Endothelial cell of umbilical vein (primary cell): ENCODE data around the gene CCDC180. TPM values are rescaled to one million over a fixed set of nuclear protein-coding genes. Genes with fewer than 3 reads are reported as not detected.

Source experiments
- BruUV-seq: library from RNA; stranded (reverse); fragments of 400-500 nt; replicated peaks from 2 replicates; lab custom pipeline; 2021; lab: Mats Ljungman, UMichigan
- CTCF ChIA-PET: fragments of 300-600, 350-600 bp; sonication (Branson Sonifier 250); formaldehyde crosslinking; loops from one replicate; lab custom pipeline; 2021; ENCODE audit warnings: antibody characterized with exemption, inconsistent platforms; lab: Charles Lee
- POLR2A ChIA-PET: fragments of 300-600, 350-600 bp; sonication (Branson Sonifier 250); formaldehyde crosslinking; loops from one replicate; lab custom pipeline; 2021; ENCODE audit warnings: antibody characterized with exemption, inconsistent platforms; lab: Charles Lee
- DNase-seq: peaks from one replicate; pipeline ENCODE4 v3.0.0-alpha.2; 2011; ENCODE audit warnings: low read depth, low spot score
- FAIRE-seq: peaks from 2 replicates; lab custom pipeline; 2011; peaks lifted over from hg19 to GRCh38; lab: Jason Lieb, UNC
- H2AFZ ChIP-seq: 2 replicates; pipeline ENCODE4 v1.6.0; 2012; ENCODE audit warnings: low read depth, low read length, control low read depth, inconsistent platforms
- H3K27ac ChIP-seq: 2 replicates; pipeline ENCODE4 v1.5.1; 2011; ENCODE audit warnings: low read depth, mild to moderate bottlenecking, control low read depth, low read length, moderate library complexity; ENCODE audit not compliant: insufficient read depth
- H3K27me3 ChIP-seq, 2 experiments: 2 replicates each; pipeline versions ENCODE4 v1.6.0 to v1.6.1; 2011; ENCODE audit warnings: low read length in 2 of 2, mixed read lengths in 1 of 2; ENCODE audit not compliant: control insufficient read depth in 2 of 2, insufficient read depth in 2 of 2
- H3K36me3 ChIP-seq, 2 experiments: 2 replicates in 1 of 2; 3 replicates in 1 of 2; pipeline ENCODE4 v1.5.1; 2011; ENCODE audit warnings: low read length in 2 of 2, mild to moderate bottlenecking in 1 of 2, moderate library complexity in 1 of 2; ENCODE audit not compliant: control insufficient read depth in 2 of 2, insufficient read depth in 2 of 2; ENCODE audit errors: extremely low read depth in 1 of 2
- H3K4me1 ChIP-seq: 3 replicates; pipeline ENCODE4 v1.5.1; 2011; ENCODE audit warnings: mild to moderate bottlenecking, low read length; ENCODE audit not compliant: control insufficient read depth, insufficient read depth; ENCODE audit errors: extremely low read depth
- H3K4me2 ChIP-seq: 2 replicates; pipeline ENCODE4 v1.6.1; 2011; ENCODE audit warnings: low read length, control low read depth, mixed read lengths; ENCODE audit not compliant: insufficient read depth
- H3K4me3 ChIP-seq, 3 experiments: fragments of 200-600 bp in 1 of 3; sonication (generic), shearing (Covaris generic) in 1 of 3; replicated peaks in 1 of 3; 2 replicates each; pipeline ENCODE4 v1.5.1; 2011 to 2016; ENCODE audit warnings: control low read depth in 3 of 3, low read length in 3 of 3, mild to moderate bottlenecking in 2 of 3, inconsistent platforms in 1 of 3, low read depth in 1 of 3, moderate library complexity in 1 of 3; ENCODE audit not compliant: insufficient read depth in 1 of 3
- H3K79me2 ChIP-seq: 2 replicates; pipeline ENCODE4 v1.6.0; 2012; ENCODE audit warnings: low read length, inconsistent platforms; ENCODE audit not compliant: control insufficient read depth, insufficient read depth
- H3K9ac ChIP-seq: replicated peaks from 2 replicates; pipeline ENCODE3; 2011; ENCODE audit warnings: low read length, control low read depth; ENCODE audit not compliant: insufficient read depth; ENCODE audit errors: extremely low read depth
- H3K9me1 ChIP-seq: replicated peaks from 3 replicates; pipeline ENCODE4 v1.6.0; 2011; ENCODE audit warnings: mild to moderate bottlenecking, low read length; ENCODE audit not compliant: control insufficient read depth, insufficient read depth; ENCODE audit errors: extremely low read depth
- H3K9me3 ChIP-seq: replicated peaks from 2 replicates; pipeline ENCODE4 v1.5.1; 2012; ENCODE audit warnings: low read length, inconsistent platforms; ENCODE audit not compliant: control insufficient read depth, insufficient read depth
- H4K20me1 ChIP-seq: replicated peaks from 2 replicates; pipeline ENCODE3; 2011; ENCODE audit warnings: mild to moderate bottlenecking, low read length; ENCODE audit not compliant: control insufficient read depth, insufficient read depth; ENCODE audit errors: extremely low read depth
- EZH2 ChIP-seq: IDR thresholded peaks from 2 replicates; pipeline ENCODE4 v1.6.1; 2012; ENCODE audit warnings: borderline replicate concordance, low read depth, mild to moderate bottlenecking, moderate library complexity, low read length, inconsistent platforms; ENCODE audit not compliant: severe bottlenecking
- GATA2 ChIP-seq: IDR thresholded peaks from 2 replicates; pipeline ENCODE4 v1.7.0; 2011; ENCODE audit warnings: low read depth, mild to moderate bottlenecking, moderate library complexity, mixed read lengths, low read length; ENCODE audit not compliant: insufficient read length, insufficient read depth
- JUN ChIP-seq: IDR thresholded peaks from 2 replicates; pipeline ENCODE4 v1.6.1; 2011; ENCODE audit warnings: borderline replicate concordance, low read depth; ENCODE audit not compliant: insufficient read length, insufficient read depth
- MAX ChIP-seq: IDR thresholded peaks from 2 replicates; pipeline ENCODE4 v1.6.1; 2011; ENCODE audit not compliant: insufficient read depth, insufficient read length
- MYC ChIP-seq: IDR thresholded peaks from one replicate; pipeline ENCODE4 v1.6.1; 2011; ENCODE audit warnings: mild to moderate bottlenecking, low read depth, low read length
- POLR2A ChIP-seq: IDR thresholded peaks from 2 replicates; pipeline ENCODE4 v1.6.1; 2012; ENCODE audit warnings: low read depth, mild to moderate bottlenecking, control low read depth, low read length
- POLR2AphosphoS5 ChIP-seq: IDR thresholded peaks from 2 replicates; pipeline ENCODE4 v1.6.1; 2012; ENCODE audit warnings: low read depth, mild to moderate bottlenecking, control low read depth, low read length, moderate library complexity; ENCODE audit not compliant: insufficient read depth
- dilution Hi-C: fragments of 300-500 bp; cut with MboI; formaldehyde crosslinking; loops from one replicate; pipeline ENCODE4 v1.15.0; 2019; ENCODE audit warnings: low sequenced_read_pairs; ENCODE audit not compliant: extremely low pct_ligation_motif_present
- intact Hi-C: fragments of 100-400 bp; cut with micrococcal nuclease; formaldehyde crosslinking; loops from one replicate; pipeline ENCODE4 v1.10.0; 2022
- polyA plus RNA-seq, 4 experiments: library from polyadenylated mRNA; depleted of rRNA in 3 of 4; stranded (reverse) in 3 of 4; unstranded in 1 of 4; fragments of >200 nt; gene quantifications; 2 replicates each; pipeline versions ENCODE4 v1.2.1 to v1.2.3, GENCODE V29; 2011 to 2012; ENCODE audit warnings: missing spikeins in 1 of 4
- total RNA-seq: library from RNA; stranded (reverse); gene quantifications from 2 replicates; pipeline ENCODE4 v1.2.3, GENCODE V29; 2021
- TF ChIP-seq, protein P1 (sequence below), 2 donors: IDR thresholded peaks; 1 replicate in 1 of 2; 2 replicates in 1 of 2; pipeline ENCODE4 v1.5.1; 2011; ENCODE audit warnings: low read length in 2 of 2, mild to moderate bottlenecking in 2 of 2, moderate library complexity in 2 of 2, control low read depth in 1 of 2, inconsistent platforms in 1 of 2, low read depth in 1 of 2; ENCODE audit not compliant: insufficient read depth in 1 of 2; ENCODE audit errors: extremely low read depth in 1 of 2

CCDC180 gene
- total and polyA plus RNA-seq, 2 donors (not counting 3 experiments of a cell fraction or from before 2014, with no cell fraction given) = 0.30 to 2.5 TPM

GRCh38 chr9:97322105-97322504, 14.6 kb downstream of the CCDC180 start:
- no peak for TF ChIP-seq MYC
- TF ChIP-seq GATA2 = no peak
- no peak for TF ChIP-seq EZH2
- no peak for TF ChIP-seq MAX
- TF ChIP-seq POLR2A = no peak
- TF ChIP-seq JUN = no peak
- TF ChIP-seq, protein P1, sequence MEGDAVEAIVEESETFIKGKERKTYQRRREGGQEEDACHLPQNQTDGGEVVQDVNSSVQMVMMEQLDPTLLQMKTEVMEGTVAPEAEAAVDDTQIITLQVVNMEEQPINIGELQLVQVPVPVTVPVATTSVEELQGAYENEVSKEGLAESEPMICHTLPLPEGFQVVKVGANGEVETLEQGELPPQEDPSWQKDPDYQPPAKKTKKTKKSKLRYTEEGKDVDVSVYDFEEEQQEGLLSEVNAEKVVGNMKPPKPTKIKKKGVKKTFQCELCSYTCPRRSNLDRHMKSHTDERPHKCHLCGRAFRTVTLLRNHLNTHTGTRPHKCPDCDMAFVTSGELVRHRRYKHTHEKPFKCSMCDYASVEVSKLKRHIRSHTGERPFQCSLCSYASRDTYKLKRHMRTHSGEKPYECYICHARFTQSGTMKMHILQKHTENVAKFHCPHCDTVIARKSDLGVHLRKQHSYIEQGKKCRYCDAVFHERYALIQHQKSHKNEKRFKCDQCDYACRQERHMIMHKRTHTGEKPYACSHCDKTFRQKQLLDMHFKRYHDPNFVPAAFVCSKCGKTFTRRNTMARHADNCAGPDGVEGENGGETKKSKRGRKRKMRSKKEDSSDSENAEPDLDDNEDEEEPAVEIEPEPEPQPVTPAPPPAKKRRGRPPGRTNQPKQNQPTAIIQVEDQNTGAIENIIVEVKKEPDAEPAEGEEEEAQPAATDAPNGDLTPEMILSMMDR (IDR thresholded peaks at IDR 0.05; ENCODE audit: extremely low read depth in 1 of 2, insufficient read depth in 1 of 2, low read depth in 1 of 2, low read length in 2 of 2) = no peak
- TF ChIP-seq POLR2AphosphoS5 = no peak
- H3K9me1 ChIP-seq = no peaks in the 10 kb centered on the region
- no peak overlapping the region for H2AFZ ChIP-seq
- ChIA-PET CTCF (interaction anchor here (1.4 kb wide), 1 partner anchor 277 kb away, joined by 3 read pairs; no protein-coding TSS in a partner anchor), POLR2A (no interaction called here)
- H3K4me1 ChIP-seq = no peaks in the 10 kb centered on the region
- H3K27ac ChIP-seq = no peak overlapping the region
- FAIRE-seq (no peak), DNase-seq (no peak)
- H3K4me2 ChIP-seq = no peak overlapping the region
- dilution Hi-C loops = no loop called here
- no peaks in the 10 kb centered on the region for H3K79me2 ChIP-seq
- H3K9ac ChIP-seq = no peak overlapping the region
- H3K27me3 ChIP-seq = no peaks in the 10 kb centered on the region
- BruUV-seq = no TSS peak
- no peaks in the 10 kb centered on the region for H4K20me1 ChIP-seq
- intact Hi-C loops = no loop called here
- no peaks in the 10 kb centered on the region for H3K9me3 ChIP-seq
- H3K36me3 ChIP-seq = no peaks in the 10 kb centered on the region
- no peak overlapping the region for H3K4me3 ChIP-seq
